Type B pancreatic cell (in vitro differentiated cells): ENCODE data around the gene NPC2. TPM values are rescaled to one million over a fixed set of nuclear protein-coding genes. Genes with fewer than 3 reads are reported as not detected.

ENCODE experiments used
- DNase-seq: peaks from one replicate; pipeline ENCODE4 v3.0.0; 2021; ENCODE audit warnings: mixed read lengths; ENCODE audit not compliant: unreplicated experiment; ENCODE audit errors: extremely low spot score
- H3K27ac Mint-ChIP-seq: 2 replicates; pipeline ENCODE4 v1.8.0; 2021; ENCODE audit warnings: mild to moderate bottlenecking, mixed read lengths
- H3K27me3 Mint-ChIP-seq: 2 replicates; pipeline ENCODE4 v1.8.0; 2021; ENCODE audit warnings: mixed read lengths
- H3K36me3 Mint-ChIP-seq: 2 replicates; pipeline ENCODE4 v1.8.0; 2021; ENCODE audit warnings: mixed read lengths
- H3K4me1 Mint-ChIP-seq: one replicate; pipeline ENCODE4 v1.8.0; 2021; ENCODE audit warnings: mixed read lengths; ENCODE audit not compliant: unreplicated experiment
- H3K4me3 Mint-ChIP-seq: 2 replicates; pipeline ENCODE4 v1.8.0; 2021; ENCODE audit warnings: mild to moderate bottlenecking, mixed read lengths
- H3K9me3 Mint-ChIP-seq: 2 replicates; pipeline ENCODE4 v1.8.0; 2021; ENCODE audit warnings: mixed read lengths
- total RNA-seq: library from RNA; stranded (reverse); gene quantifications from 2 replicates; pipeline ENCODE4 v1.2.1, GENCODE V29; 2021; ENCODE audit warnings: low replicate concordance
- TF ChIP-seq, protein P1 (sequence below): fragments of 200-600 bp; sonication (generic); conservative IDR thresholded peaks from 2 replicates; pipeline ENCODE4 v1.5.0; 2021; ENCODE audit warnings: antibody characterized with exemption, mild to moderate bottlenecking

The NPC2 gene
- total RNA-seq, 1 donor from 2014 or later = 165 TPM

DNA sequence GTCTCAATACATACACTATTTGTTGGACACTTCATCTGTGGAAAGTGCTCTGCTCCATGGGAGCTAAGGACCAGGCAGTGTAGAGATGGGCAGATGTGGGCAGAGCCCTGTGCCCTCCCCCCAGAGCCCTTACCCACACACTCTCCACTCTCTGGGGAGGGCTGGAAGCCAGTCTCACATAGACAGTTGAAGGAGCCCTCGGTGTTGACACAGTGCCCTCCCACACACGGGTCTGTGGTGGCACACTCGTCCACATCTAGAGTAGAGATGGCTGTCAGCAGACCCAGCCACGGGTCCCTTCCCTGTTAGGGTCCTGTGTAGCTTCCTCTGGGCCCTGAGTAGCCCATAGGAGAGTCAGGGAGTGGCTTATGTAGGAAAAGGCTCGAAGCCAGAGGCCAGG lies 14.7 kb upstream of the NPC2 start:
- H3K4me3 Mint-ChIP-seq = no peak overlapping the region
- peaks cover 8% of the 10 kb centered on the region for H3K27me3 Mint-ChIP-seq
- no peaks in the 10 kb centered on the region for H3K4me1 Mint-ChIP-seq
- DNase-seq = no peak
- no peaks in the 10 kb centered on the region for H3K36me3 Mint-ChIP-seq
- no peaks in the 10 kb centered on the region for H3K9me3 Mint-ChIP-seq
- no peak overlapping the region for H3K27ac Mint-ChIP-seq
- TF ChIP-seq, protein P1, sequence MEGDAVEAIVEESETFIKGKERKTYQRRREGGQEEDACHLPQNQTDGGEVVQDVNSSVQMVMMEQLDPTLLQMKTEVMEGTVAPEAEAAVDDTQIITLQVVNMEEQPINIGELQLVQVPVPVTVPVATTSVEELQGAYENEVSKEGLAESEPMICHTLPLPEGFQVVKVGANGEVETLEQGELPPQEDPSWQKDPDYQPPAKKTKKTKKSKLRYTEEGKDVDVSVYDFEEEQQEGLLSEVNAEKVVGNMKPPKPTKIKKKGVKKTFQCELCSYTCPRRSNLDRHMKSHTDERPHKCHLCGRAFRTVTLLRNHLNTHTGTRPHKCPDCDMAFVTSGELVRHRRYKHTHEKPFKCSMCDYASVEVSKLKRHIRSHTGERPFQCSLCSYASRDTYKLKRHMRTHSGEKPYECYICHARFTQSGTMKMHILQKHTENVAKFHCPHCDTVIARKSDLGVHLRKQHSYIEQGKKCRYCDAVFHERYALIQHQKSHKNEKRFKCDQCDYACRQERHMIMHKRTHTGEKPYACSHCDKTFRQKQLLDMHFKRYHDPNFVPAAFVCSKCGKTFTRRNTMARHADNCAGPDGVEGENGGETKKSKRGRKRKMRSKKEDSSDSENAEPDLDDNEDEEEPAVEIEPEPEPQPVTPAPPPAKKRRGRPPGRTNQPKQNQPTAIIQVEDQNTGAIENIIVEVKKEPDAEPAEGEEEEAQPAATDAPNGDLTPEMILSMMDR = no peak

DNA sequence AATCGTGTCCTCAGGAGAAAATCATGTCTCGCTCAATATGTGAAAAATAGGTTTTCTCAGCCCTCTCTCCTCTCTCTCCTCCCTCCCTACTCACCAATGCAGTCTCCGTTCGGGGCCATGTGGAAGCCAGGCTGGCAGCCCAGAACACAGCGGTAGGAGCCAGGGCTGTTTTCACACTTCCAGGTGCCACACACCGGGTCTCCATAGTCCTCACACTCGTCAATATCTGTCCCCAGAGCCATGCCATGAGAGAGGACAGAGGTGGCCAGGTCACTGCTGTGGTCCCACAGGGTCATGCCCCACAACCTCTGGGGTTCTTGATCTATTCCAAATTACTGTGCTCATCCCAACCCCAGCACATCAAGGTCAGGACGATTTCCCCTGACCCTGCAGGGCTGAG lies 14.0 kb upstream of the NPC2 start:
- H3K4me1 Mint-ChIP-seq = peaks cover 2% of the 10 kb centered on the region
- H3K36me3 Mint-ChIP-seq = no peaks in the 10 kb centered on the region
- no peaks in the 10 kb centered on the region for H3K9me3 Mint-ChIP-seq
- no peak overlapping the region for H3K4me3 Mint-ChIP-seq
- peaks cover 8% of the 10 kb centered on the region for H3K27me3 Mint-ChIP-seq
- H3K27ac Mint-ChIP-seq = no peak overlapping the region
- TF ChIP-seq, protein P1 = no peak
- DNase-seq = no peak

DNA sequence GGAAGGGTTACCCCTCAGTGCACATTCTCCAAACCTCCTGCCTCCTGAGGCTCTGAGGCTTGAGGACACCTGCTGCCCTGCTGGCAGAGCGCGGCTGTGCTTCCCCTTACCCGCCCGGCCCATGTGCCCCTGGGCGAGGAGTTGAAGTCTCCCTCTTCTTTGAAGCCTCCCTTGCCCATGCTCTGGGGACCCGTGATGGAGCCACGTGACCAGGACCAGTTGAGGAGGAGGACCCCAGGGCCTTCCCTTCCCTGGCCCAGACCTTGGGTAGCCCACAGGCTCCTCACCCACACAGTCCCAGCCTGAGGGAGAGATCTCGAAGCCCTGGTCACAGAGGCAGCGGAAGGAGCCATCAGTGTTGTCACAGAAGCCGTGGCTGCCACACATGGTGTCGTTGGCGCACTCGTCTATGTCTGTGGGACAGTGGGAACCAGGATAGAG lies 13.3 kb upstream of the NPC2 start:
- TF ChIP-seq, protein P1 = no peak
- no peaks in the 10 kb centered on the region for H3K36me3 Mint-ChIP-seq
- no peak for DNase-seq
- H3K27ac Mint-ChIP-seq = no peak overlapping the region
- no peaks in the 10 kb centered on the region for H3K9me3 Mint-ChIP-seq
- no peak overlapping the region for H3K4me3 Mint-ChIP-seq
- peaks cover 8% of the 10 kb centered on the region for H3K27me3 Mint-ChIP-seq
- peaks cover 4% of the 10 kb centered on the region for H3K4me1 Mint-ChIP-seq

DNA sequence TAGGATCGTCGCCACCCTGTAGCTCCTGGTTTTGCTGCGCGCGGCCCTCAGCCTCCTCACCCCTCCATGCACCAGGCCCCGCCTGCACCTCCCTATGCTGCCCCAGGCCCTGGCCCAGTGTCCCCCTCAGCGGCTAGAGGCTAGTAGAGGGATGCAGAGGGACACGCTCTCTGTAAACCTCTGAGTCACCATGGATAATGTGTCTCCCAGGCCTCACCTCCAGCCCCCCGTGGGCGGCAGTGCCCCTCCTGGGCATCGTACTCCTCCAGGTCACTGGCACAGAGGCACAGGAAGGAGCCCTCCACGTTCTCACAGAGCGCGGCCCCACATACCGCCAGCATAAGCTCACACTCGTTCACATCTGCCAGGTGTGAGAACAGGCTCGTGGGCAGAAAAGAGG lies 12.7 kb upstream of the NPC2 start:
- H3K4me1 Mint-ChIP-seq = peaks cover 4% of the 10 kb centered on the region

DNA sequence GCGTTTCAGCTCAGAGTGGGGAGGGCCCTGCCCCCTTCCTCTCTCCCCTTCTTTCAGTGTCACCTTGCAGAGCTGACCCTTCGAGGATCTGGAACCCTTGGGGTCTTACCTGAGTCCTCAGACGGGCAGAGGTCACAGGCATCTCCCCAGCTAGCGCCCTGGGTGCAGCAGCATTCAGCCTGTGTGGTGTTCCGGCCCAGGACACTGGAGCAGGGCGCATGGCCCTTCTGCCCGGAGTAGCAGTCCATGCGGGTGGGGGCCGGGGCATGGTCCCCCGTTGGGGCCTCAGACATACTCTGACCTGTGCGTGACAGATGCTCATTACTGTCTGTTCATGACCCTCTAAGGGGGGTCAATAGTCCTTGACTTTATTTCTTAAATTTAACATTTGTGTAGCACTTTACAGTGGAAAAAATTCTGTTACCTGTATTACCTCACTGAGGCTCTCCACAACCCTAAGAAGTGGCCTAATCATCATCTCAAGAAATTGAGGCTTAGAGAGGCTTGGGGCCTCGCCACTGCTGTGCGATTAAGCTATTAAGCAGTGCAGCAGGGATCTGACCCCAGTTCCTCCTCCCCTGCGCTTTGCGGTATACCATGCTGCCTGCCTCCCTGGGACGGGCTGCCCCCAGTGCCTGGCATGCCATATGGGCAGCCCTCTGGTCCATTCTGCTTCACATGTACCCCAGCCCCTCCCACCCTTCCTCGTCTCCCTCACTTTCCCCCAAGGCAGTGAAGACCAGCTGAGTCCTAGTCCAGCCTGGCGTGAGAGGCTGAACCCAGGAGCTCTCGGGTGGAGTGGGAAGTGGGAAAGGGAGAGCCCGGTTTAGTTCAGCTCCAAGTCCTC lies 12.0 kb upstream of the NPC2 start:
- Mint-ChIP-seq H3K27ac (no peak overlapping the region), H3K9me3 (no peaks in the 10 kb centered on the region), H3K27me3 (peaks cover 4% of the 10 kb centered on the region), H3K4me1 (peaks cover 4% of the 10 kb centered on the region), H3K4me3 (no peak overlapping the region), H3K36me3 (no peaks in the 10 kb centered on the region)
- DNase-seq = no peak
- TF ChIP-seq, protein P1 = no peak

More for the DNA sequence above, 12.7 kb upstream of the NPC2 start:
- Mint-ChIP-seq H3K9me3 (no peaks in the 10 kb centered on the region), H3K4me3 (no peak overlapping the region), H3K27ac (no peak overlapping the region), H3K27me3 (peaks cover 4% of the 10 kb centered on the region), H3K36me3 (no peaks in the 10 kb centered on the region)
- TF ChIP-seq, protein P1 = no peak
- DNase-seq = no peak
